Natural killer cell (primary cell): Measurements from ENCODE around the gene FAM171A1. TPM values are rescaled to one million over a fixed set of nuclear protein-coding genes. Genes with fewer than 3 reads are reported as not detected.

ENCODE experiments used
- ATAC-seq, 3 donors: fragments of 150-1000 bp in 2 of 3; fragments of 200-7000 bp in 1 of 3; cut with Tn5 transposase; 1 replicate in 1 of 3; 2 replicates in 2 of 3; pipeline ENCODE4 v1.10.0; 2021; ENCODE audit warnings: mild to moderate bottlenecking in 2 of 3, moderate library complexity in 2 of 3
- DNase-seq, 2 donors: peaks; one replicate each; pipeline versions ENCODE4 v3.0.0 to v3.0.0-alpha.2; 2013 to 2021; ENCODE audit warnings: mixed read lengths in 1 of 2
- H3K27ac ChIP-seq: one replicate; pipeline ENCODE4 v1.5.1; 2013; ENCODE audit warnings: mild to moderate bottlenecking, low read length
- H3K27me3 ChIP-seq: one replicate; pipeline ENCODE4 v1.6.1; 2013; ENCODE audit warnings: low read length; ENCODE audit not compliant: control insufficient read depth, insufficient read depth
- H3K36me3 ChIP-seq: one replicate; pipeline ENCODE4 v1.6.1; 2013; ENCODE audit warnings: low read length; ENCODE audit not compliant: control insufficient read depth, insufficient read depth
- H3K4me1 ChIP-seq: one replicate; pipeline ENCODE4 v1.6.1; 2013; ENCODE audit warnings: low read length; ENCODE audit not compliant: control insufficient read depth, insufficient read depth
- H3K4me3 ChIP-seq: one replicate; pipeline ENCODE4 v1.5.1; 2013; ENCODE audit warnings: low read length
- H3K9me3 ChIP-seq: one replicate; pipeline ENCODE4 v1.6.1; 2013; ENCODE audit warnings: low read length; ENCODE audit not compliant: control insufficient read depth, insufficient read depth
- H3K27ac Mint-ChIP-seq, 2 donors: one replicate each; pipeline ENCODE4 v1.8.0; 2022; ENCODE audit warnings: mild to moderate bottlenecking in 2 of 2, mixed read lengths in 2 of 2, moderate library complexity in 1 of 2
- H3K27me3 Mint-ChIP-seq, 2 donors: one replicate each; pipeline ENCODE4 v1.8.0; 2022; ENCODE audit warnings: low read depth in 2 of 2, mixed read lengths in 2 of 2
- H3K36me3 Mint-ChIP-seq: one replicate; pipeline ENCODE4 v1.8.0; 2022; ENCODE audit warnings: mixed read lengths
- H3K4me1 Mint-ChIP-seq, 2 donors: one replicate each; pipeline ENCODE4 v1.8.0; 2022; ENCODE audit warnings: mixed read lengths in 2 of 2
- H3K4me3 Mint-ChIP-seq: one replicate; pipeline ENCODE4 v1.8.0; 2022; ENCODE audit warnings: mild to moderate bottlenecking, moderate library complexity, mixed read lengths
- H3K9me3 Mint-ChIP-seq, 2 donors: one replicate each; pipeline ENCODE4 v1.8.0; 2022; ENCODE audit warnings: mixed read lengths in 2 of 2
- CTCF ChIP-seq: fragments of 200-600 bp; IDR thresholded peaks from one replicate; pipeline ENCODE4 v1.8.0; 2022; ENCODE audit warnings: antibody characterized with exemption
- WGBS: methylation state at CpG from one replicate; pipeline ENCODE4 v1.1.7; 2013; ENCODE audit warnings: missing lambda C conversion rate; ENCODE audit not compliant: insufficient coverage; 5-methylcytosine and 5-hydroxymethylcytosine counted together
- intact Hi-C: fragments of 100-400 bp; cut with micrococcal nuclease; formaldehyde crosslinking; loops from one replicate; pipeline ENCODE4 v1.14.2; 2022
- total RNA-seq, 4 donors: library from RNA; stranded (reverse); fragments of 120-200 nt in 1 of 4; gene quantifications; one replicate each; pipeline versions ENCODE4 v1.2.3 to v1.2.4, GENCODE V29; 2013 to 2022

The FAM171A1 gene
- total RNA-seq, 3 donors from 2014 or later (not counting 1 experiment from before 2014, with no cell fraction given), result 0.99 to 2.3 (median 1.6) TPM

GRCh38 chr10:15183689-15184481 lies 187.2 kb downstream of the FAM171A1 start:
- Mint-ChIP-seq H3K27me3 (no peaks in the 10 kb centered on the region), H3K36me3 (no peaks in the 10 kb centered on the region), H3K4me3 (no peak overlapping the region), H3K27ac (no peak overlapping the region), H3K4me1 (peaks cover 14 to 18% of the 10 kb centered on the region in 2 donors), H3K9me3 (no peaks in the 10 kb centered on the region)
- WGBS, result 96% methylated on average over 10 of the region's 11 CpGs
- DNase-seq, result no peak
- no peak for ATAC-seq
- TF ChIP-seq CTCF, result no peak
- Histone ChIP-seq H3K4me3 (no peak overlapping the region), H3K9me3 (no peaks in the 10 kb centered on the region), H3K27me3 (no peaks in the 10 kb centered on the region), H3K4me1 (peaks cover 3% of the 10 kb centered on the region), H3K36me3 (no peaks in the 10 kb centered on the region), H3K27ac (no peak overlapping the region)
- intact Hi-C loops, result no loop called here

- H3K27ac Mint-ChIP-seq, result no peak overlapping the region
- no peaks in the 10 kb centered on the region for H3K36me3 Mint-ChIP-seq
- DNase-seq (no peak), ATAC-seq (no peak)
- H3K9me3 Mint-ChIP-seq, result no peaks in the 10 kb centered on the region
- Histone ChIP-seq H3K27ac (no peak overlapping the region), H3K9me3 (no peaks in the 10 kb centered on the region), H3K4me1 (no peaks in the 10 kb centered on the region), H3K27me3 (no peaks in the 10 kb centered on the region), H3K36me3 (no peaks in the 10 kb centered on the region), H3K4me3 (no peak overlapping the region)
- H3K4me1 Mint-ChIP-seq, result peaks cover 11% of the 10 kb centered on the region in 2 donors
- 94% methylated on average over 7 of the region's 8 CpGs for WGBS
- no peaks in the 10 kb centered on the region for H3K27me3 Mint-ChIP-seq
- TF ChIP-seq CTCF, result no peak
- H3K4me3 Mint-ChIP-seq, result no peak overlapping the region
- intact Hi-C loops, result no loop called here
Measured at GRCh38 chr10:15182540-15183207, 188.4 kb downstream of the FAM171A1 start.

GRCh38 chr10:15181576-15182156 lies 189.4 kb downstream of the FAM171A1 start:
- Mint-ChIP-seq H3K4me1 (peaks cover 9 to 11% of the 10 kb centered on the region in 2 donors), H3K27ac (no peak overlapping the region), H3K36me3 (no peaks in the 10 kb centered on the region), H3K4me3 (no peak overlapping the region), H3K9me3 (no peaks in the 10 kb centered on the region), H3K27me3 (no peaks in the 10 kb centered on the region)
- H3K27me3 ChIP-seq, result no peaks in the 10 kb centered on the region
- no peak overlapping the region for H3K27ac ChIP-seq
- TF ChIP-seq CTCF, result no peak
- 86% methylated on average over 2 of the region's 2 CpGs for WGBS
- no peak for ATAC-seq
- intact Hi-C loops, result no loop called here
- H3K4me3 ChIP-seq, result no peak overlapping the region
- DNase-seq, result no peak
- H3K9me3 ChIP-seq, result no peaks in the 10 kb centered on the region
- no peaks in the 10 kb centered on the region for H3K36me3 ChIP-seq
- no peaks in the 10 kb centered on the region for H3K4me1 ChIP-seq
